ENCODE data around the gene TMEM89.

Gene TMEM89

GRCh38 chr3:48641396-48641795 lies 19.8 kb upstream of the TMEM89 start:
- DNase-seq = no peak

- DNase-seq = no peak
Observed at GRCh38 chr3:48639944-48640606, 18.5 kb upstream of the TMEM89 start.

GRCh38 chr3:48637305-48637704 lies 15.7 kb upstream of the TMEM89 start:
- no peak for DNase-seq

- no peak for DNase-seq
Observed at GRCh38 chr3:48636149-48636655, 14.6 kb upstream of the TMEM89 start.

GRCh38 chr3:48635222-48636021 lies 13.9 kb upstream of the TMEM89 start, which contains the start of gene SLC26A6:
SLC26A6 (minus strand) TSS chr3:48635461; CDS start chr3:48635393, 68 bp downstream.
- peak; percentile 90 for DNase-seq

- peak; percentile 12 for DNase-seq
Observed at GRCh38 chr3:48634661-48635221, 13.2 kb upstream of the TMEM89 start.

- DNase-seq = no peak
Observed at GRCh38 chr3:48633743-48634142, 12.2 kb upstream of the TMEM89 start.

- DNase-seq = no peak
Observed at GRCh38 chr3:48633256-48633655, 11.7 kb upstream of the TMEM89 start.

- no peak for DNase-seq
Observed at GRCh38 chr3:48631516-48632448, 10.2 kb upstream of the TMEM89 start.

GRCh38 chr3:48630833-48631232 lies 9.3 kb upstream of the TMEM89 start:
- DNase-seq = no peak

GRCh38 chr3:48630407-48630806 lies 8.8 kb upstream of the TMEM89 start:
- no peak for DNase-seq

- no peak for DNase-seq
Observed at GRCh38 chr3:48629894-48630293, 8.3 kb upstream of the TMEM89 start.

- DNase-seq = no peak
Observed at GRCh38 chr3:48628277-48629017, 6.9 kb upstream of the TMEM89 start.

- no peak for DNase-seq
Observed at GRCh38 chr3:48625600-48625999, 4.0 kb upstream of the TMEM89 start.

GRCh38 chr3:48624767-48625166 lies 3.2 kb upstream of the TMEM89 start:
- DNase-seq = no peak

GRCh38 chr3:48623851-48624547 lies 2.4 kb upstream of the TMEM89 start:
- DNase-seq = no peak

- no peak for DNase-seq
Observed at GRCh38 chr3:48619541-48620524, 1.7 kb downstream of the TMEM89 start.

GRCh38 chr3:48617559-48617958 lies 4.0 kb downstream of the TMEM89 start:
- no peak for DNase-seq

GRCh38 chr3:48614044-48614443 lies 7.5 kb downstream of the TMEM89 start:
- DNase-seq = no peak

GRCh38 chr3:48612309-48612708 lies 9.3 kb downstream of the TMEM89 start:
- no peak for DNase-seq

All from CD4-positive, alpha-beta T cell treated with Interferon gamma for 1 hour (primary cell).